ENCODE measurements around the gene RABEP1.

The RABEP1 gene

GRCh38 chr17:5272322-5272721, 9.8 kb upstream of the RABEP1 start:
- DNase-seq (ENCODE audit: low read depth in 2 of 2): peak in 1 of 2 experiments; percentile 33

GRCh38 chr17:5282642-5283217, 646 bp downstream of the RABEP1 start:
- DNase-seq (ENCODE audit: low read depth in 2 of 2): peak; percentile 6 to 27

- DNase-seq (ENCODE audit: low read depth in 2 of 2): no peak
These were observed 1.7 kb downstream of the RABEP1 start for GRCh38 chr17:5283571-5284315.

GRCh38 chr17:5284681-5285080, 2.6 kb downstream of the RABEP1 start:
- DNase-seq (ENCODE audit: low read depth in 2 of 2): no peak

GRCh38 chr17:5286846-5287245, 4.8 kb downstream of the RABEP1 start:
- no peak for DNase-seq (ENCODE audit: low read depth in 2 of 2)

- no peak for DNase-seq (ENCODE audit: low read depth in 2 of 2)
These were observed 9.7 kb downstream of the RABEP1 start for GRCh38 chr17:5291683-5292350.

GRCh38 chr17:5297245-5297644, 15.2 kb downstream of the RABEP1 start:
- no peak for DNase-seq (ENCODE audit: low read depth in 2 of 2)

GRCh38 chr17:5299383-5299782, 17.3 kb downstream of the RABEP1 start:
- no peak for DNase-seq (ENCODE audit: low read depth in 2 of 2)

- DNase-seq (ENCODE audit: low read depth in 2 of 2): no peak
These were observed 22.6 kb downstream of the RABEP1 start for GRCh38 chr17:5304636-5305035.

- no peak for DNase-seq (ENCODE audit: low read depth in 2 of 2)
These were observed 27.8 kb downstream of the RABEP1 start for GRCh38 chr17:5309851-5310250.

- DNase-seq (ENCODE audit: low read depth in 2 of 2): no peak
These were observed 43.8 kb downstream of the RABEP1 start for GRCh38 chr17:5325851-5326250.

- DNase-seq (ENCODE audit: low read depth in 2 of 2): no peak
These were observed 47.9 kb downstream of the RABEP1 start for GRCh38 chr17:5329784-5330557.

GRCh38 chr17:5330981-5331380, 48.9 kb downstream of the RABEP1 start:
- no peak for DNase-seq (ENCODE audit: low read depth in 2 of 2)

- no peak for DNase-seq (ENCODE audit: low read depth in 2 of 2)
These were observed 49.4 kb downstream of the RABEP1 start for GRCh38 chr17:5331506-5331905.

- DNase-seq (ENCODE audit: low read depth in 2 of 2): no peak
These were observed 62.8 kb downstream of the RABEP1 start for GRCh38 chr17:5344914-5345313.

- DNase-seq (ENCODE audit: low read depth in 2 of 2): no peak
These were observed 70.7 kb downstream of the RABEP1 start for GRCh38 chr17:5352681-5353289.

- DNase-seq (ENCODE audit: low read depth in 2 of 2): no peak
These were observed 72.2 kb downstream of the RABEP1 start for GRCh38 chr17:5354310-5354709.

GRCh38 chr17:5354886-5355415, 72.9 kb downstream of the RABEP1 start:
- DNase-seq (ENCODE audit: low read depth in 2 of 2): no peak

- no peak for DNase-seq (ENCODE audit: low read depth in 2 of 2)
These were observed 73.5 kb downstream of the RABEP1 start for GRCh38 chr17:5355421-5356129.

- DNase-seq (ENCODE audit: low read depth in 2 of 2): no peak
These were observed 79.3 kb downstream of the RABEP1 start for GRCh38 chr17:5361426-5361825.

Measured in stimulated activated CD4-positive, alpha-beta T cell treated with anti-CD3 and anti-CD28 coated beads, Interleukin-12 subunit alpha, Interleukin-12 subunit beta, amount 100 ng/mL, for 24 hours (primary cell).